SK-N-SH (cell line): ENCODE results near the gene HOMER2.

Source experiments
- POLR2AphosphoS5 ChIP-seq: IDR thresholded peaks from 2 replicates; pipeline ENCODE4 v1.6.1; 2012; ENCODE audit warnings: low read depth, low read length
- SIN3A ChIP-seq: IDR thresholded peaks from 2 replicates; pipeline ENCODE4 v1.6.1; 2012; ENCODE audit warnings: low read depth, mild to moderate bottlenecking, low read length, moderate library complexity, borderline replicate concordance
- SMC3 ChIP-seq: IDR thresholded peaks from 2 replicates; pipeline ENCODE4 v1.6.1; 2012; ENCODE audit warnings: low read depth, low read length, improper control_type of control experiment
- TF ChIP-seq, protein P1 (sequence below): IDR thresholded peaks from 2 replicates; pipeline ENCODE4 v1.4.0; 2012; ENCODE audit warnings: low read depth
- TF ChIP-seq, protein P2 (sequence below): IDR thresholded peaks from 2 replicates; pipeline ENCODE4; 2012
- TF ChIP-seq, protein P3 (sequence below): IDR thresholded peaks from 2 replicates; pipeline ENCODE4 v1.4.0; 2012; ENCODE audit warnings: low read depth, borderline replicate concordance

DNA sequence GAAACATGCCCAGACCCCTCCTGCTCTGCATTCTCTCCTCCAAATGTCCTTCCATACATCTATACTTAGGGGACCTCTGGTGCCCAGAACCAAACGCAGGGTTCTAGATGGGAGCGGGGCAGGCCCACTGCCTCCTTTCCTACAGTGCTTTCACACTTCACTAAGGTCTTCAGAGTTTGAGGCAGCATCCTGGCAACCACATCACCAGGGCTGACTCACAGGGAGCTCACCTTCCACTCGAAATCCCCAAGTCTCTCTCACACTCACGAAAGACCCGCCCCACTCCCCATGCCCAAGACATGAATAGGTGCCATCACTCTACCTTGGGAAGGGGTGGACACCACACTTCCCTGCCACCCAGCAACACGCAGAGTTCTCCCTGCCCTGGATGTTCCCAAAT, 18.9 kb downstream of the HOMER2 start:
- TF ChIP-seq, protein P1, sequence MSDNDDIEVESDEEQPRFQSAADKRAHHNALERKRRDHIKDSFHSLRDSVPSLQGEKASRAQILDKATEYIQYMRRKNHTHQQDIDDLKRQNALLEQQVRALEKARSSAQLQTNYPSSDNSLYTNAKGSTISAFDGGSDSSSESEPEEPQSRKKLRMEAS, result no peak
- TF ChIP-seq, protein P2, sequence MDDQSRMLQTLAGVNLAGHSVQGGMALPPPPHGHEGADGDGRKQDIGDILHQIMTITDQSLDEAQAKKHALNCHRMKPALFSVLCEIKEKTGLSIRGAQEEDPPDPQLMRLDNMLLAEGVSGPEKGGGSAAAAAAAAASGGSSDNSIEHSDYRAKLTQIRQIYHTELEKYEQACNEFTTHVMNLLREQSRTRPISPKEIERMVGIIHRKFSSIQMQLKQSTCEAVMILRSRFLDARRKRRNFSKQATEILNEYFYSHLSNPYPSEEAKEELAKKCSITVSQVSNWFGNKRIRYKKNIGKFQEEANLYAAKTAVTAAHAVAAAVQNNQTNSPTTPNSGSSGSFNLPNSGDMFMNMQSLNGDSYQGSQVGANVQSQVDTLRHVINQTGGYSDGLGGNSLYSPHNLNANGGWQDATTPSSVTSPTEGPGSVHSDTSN, result no peak
- TF ChIP-seq POLR2AphosphoS5 (no peak), SMC3 (no peak), SIN3A (no peak)
- TF ChIP-seq, protein P3, sequence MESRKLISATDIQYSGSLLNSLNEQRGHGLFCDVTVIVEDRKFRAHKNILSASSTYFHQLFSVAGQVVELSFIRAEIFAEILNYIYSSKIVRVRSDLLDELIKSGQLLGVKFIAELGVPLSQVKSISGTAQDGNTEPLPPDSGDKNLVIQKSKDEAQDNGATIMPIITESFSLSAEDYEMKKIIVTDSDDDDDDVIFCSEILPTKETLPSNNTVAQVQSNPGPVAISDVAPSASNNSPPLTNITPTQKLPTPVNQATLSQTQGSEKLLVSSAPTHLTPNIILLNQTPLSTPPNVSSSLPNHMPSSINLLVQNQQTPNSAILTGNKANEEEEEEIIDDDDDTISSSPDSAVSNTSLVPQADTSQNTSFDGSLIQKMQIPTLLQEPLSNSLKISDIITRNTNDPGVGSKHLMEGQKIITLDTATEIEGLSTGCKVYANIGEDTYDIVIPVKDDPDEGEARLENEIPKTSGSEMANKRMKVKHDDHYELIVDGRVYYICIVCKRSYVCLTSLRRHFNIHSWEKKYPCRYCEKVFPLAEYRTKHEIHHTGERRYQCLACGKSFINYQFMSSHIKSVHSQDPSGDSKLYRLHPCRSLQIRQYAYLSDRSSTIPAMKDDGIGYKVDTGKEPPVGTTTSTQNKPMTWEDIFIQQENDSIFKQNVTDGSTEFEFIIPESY, result no peak
